GM18517 (cell line): ENCODE measurements around the gene SKAP2.
A peak's percentile ranks its signal among the peaks of the same experiment; 100 is the strongest.

Source experiments
- ATAC-seq: cut with Tn5 transposase; IDR thresholded peaks from one replicate; pipeline ENCODE4 v1.9.1; 2021; ENCODE audit warnings: mild to moderate bottlenecking, moderate library complexity; ENCODE audit not compliant: unreplicated experiment

The SKAP2 gene

GRCh38 chr7:26864309-26865093, at the start of gene SKAP2:
Gene SKAP2, minus strand, starts transcription at chr7:26864590. Its CDS starts 161 bp downstream, at chr7:26864429.
- ATAC-seq, result peak; percentile 95

GRCh38 chr7:26912933-26913536, 48.6 kb upstream of the SKAP2 start:
- no peak for ATAC-seq

GRCh38 chr7:26912338-26912737, 47.9 kb upstream of the SKAP2 start:
- ATAC-seq, result no peak

GRCh38 chr7:26910221-26910620, 45.8 kb upstream of the SKAP2 start:
- ATAC-seq, result no peak

- no peak for ATAC-seq
Measured at GRCh38 chr7:26900251-26900650, 35.9 kb upstream of the SKAP2 start.

- no peak for ATAC-seq
Measured at GRCh38 chr7:26899519-26899918, 35.1 kb upstream of the SKAP2 start.

GRCh38 chr7:26898891-26899290, 34.5 kb upstream of the SKAP2 start:
- ATAC-seq, result no peak

GRCh38 chr7:26897928-26898327, 33.5 kb upstream of the SKAP2 start:
- no peak for ATAC-seq

GRCh38 chr7:26891400-26892350, 27.3 kb upstream of the SKAP2 start:
- ATAC-seq, result peak; percentile 70

GRCh38 chr7:26880852-26881251, 16.5 kb upstream of the SKAP2 start:
- no peak for ATAC-seq

- ATAC-seq, result no peak
Measured at GRCh38 chr7:26879671-26880070, 15.3 kb upstream of the SKAP2 start.

- no peak for ATAC-seq
Measured at GRCh38 chr7:26868841-26869495, 4.6 kb upstream of the SKAP2 start.

- peak; percentile 41 for ATAC-seq
Measured at GRCh38 chr7:26865094-26865388, 651 bp upstream of the SKAP2 start.

- ATAC-seq, result peak; percentile 37
Measured at GRCh38 chr7:26863518-26864308, 677 bp downstream of the SKAP2 start.

- no peak for ATAC-seq
Measured at GRCh38 chr7:26862834-26863233, 1.6 kb downstream of the SKAP2 start.

GRCh38 chr7:26861050-26861449, 3.3 kb downstream of the SKAP2 start:
- no peak for ATAC-seq

- no peak for ATAC-seq
Measured at GRCh38 chr7:26860361-26860760, 4.0 kb downstream of the SKAP2 start.

- ATAC-seq, result no peak
Measured at GRCh38 chr7:26859720-26860119, 4.7 kb downstream of the SKAP2 start.

- no peak for ATAC-seq
Measured at GRCh38 chr7:26858735-26859134, 5.7 kb downstream of the SKAP2 start.

- no peak for ATAC-seq
Measured at GRCh38 chr7:26858241-26858715, 6.1 kb downstream of the SKAP2 start.
